ENCODE measurements around the gene PSIP1.
"Not testable (repeated sequence)": the region's sequence is repeated elsewhere in the genome, so short reads cannot be mapped to it uniquely, and the experiment has no call there.

PSIP1 gene

DNA sequence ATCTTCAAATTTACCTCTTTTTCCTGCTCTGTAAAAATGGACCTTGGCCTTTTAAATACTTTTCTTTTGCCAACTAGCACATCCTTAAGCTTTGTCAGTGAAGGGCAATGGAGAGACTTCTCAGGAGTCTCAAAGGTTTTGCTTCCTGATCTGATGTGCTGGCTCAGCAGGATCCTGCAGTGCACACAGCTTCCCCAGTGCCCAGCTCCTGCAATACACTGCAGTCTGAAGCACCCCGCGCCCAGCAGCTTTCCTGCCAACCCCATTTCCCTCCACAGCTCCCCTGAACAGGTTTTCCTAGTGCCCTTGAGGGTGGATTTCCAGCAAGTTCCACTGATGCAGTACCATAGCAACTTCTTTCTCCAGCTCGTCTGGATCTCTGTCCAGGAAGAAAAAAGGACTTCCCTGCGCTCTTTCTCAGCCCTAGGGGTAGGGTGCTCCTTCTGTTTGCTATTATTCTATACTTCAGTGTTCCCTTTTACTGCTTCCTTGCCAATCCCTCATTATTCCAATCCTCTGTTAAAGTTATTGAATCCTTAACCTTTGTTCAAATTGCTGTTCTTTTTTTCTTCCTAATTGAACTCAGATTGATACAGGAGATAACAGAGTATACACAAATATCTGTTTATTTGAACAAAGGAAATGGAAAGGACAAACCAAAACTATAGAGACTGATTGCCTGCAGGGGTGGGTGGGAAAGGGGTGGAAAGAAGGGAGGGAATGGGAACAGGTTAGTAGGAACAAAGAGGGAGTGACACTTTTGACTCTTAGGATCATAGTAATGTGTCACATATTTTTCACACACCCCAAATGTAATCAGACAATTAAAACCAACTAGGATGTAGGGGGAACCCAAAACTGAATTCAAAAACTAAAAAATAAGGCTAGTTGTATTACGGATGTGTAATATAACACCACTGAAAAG is 79.6 kb downstream of the PSIP1 start:
- DNase-seq (ENCODE audit: low read depth) = no peak

DNA sequence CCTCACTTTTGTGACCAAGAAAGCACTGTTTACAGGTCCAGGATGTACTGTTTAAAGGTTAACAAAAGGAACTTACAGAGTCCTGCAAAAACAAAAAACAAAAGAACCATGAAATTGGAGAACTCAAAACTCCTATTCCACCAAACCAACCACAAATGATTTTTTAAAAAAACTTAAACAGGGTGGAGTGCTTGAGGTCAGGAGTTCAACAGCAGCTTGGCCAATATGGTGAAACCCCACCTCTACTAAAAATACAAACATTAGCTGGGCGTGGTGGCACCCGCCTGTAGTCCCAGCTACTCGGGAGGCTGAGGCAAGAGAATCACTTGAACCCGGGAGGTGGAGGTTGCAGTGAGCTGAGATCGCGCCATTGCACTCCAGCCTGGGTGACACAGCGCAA is 83.1 kb downstream of the PSIP1 start:
- DNase-seq (ENCODE audit: low read depth) = not testable (repeated sequence)

DNA sequence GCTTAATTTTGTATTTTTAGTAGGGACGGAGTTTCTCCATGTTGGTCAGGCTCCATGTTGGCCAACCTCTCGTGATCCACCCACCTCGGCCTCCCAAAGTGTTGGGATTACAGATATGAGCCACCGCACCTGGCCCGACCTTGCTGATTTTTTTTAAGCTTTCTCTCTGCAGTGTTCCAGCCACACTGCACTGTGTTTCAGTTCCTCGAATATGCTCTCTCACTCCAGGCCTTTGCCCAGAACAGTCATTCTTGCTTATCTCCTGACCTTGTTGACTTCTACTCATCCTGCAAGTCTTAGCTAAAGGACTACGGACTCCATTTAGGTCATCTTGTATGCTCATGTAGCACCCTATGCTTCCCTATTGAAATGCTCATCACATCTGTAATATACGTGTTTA is 84.8 kb downstream of the PSIP1 start:
- no peak for DNase-seq (ENCODE audit: low read depth)

DNA sequence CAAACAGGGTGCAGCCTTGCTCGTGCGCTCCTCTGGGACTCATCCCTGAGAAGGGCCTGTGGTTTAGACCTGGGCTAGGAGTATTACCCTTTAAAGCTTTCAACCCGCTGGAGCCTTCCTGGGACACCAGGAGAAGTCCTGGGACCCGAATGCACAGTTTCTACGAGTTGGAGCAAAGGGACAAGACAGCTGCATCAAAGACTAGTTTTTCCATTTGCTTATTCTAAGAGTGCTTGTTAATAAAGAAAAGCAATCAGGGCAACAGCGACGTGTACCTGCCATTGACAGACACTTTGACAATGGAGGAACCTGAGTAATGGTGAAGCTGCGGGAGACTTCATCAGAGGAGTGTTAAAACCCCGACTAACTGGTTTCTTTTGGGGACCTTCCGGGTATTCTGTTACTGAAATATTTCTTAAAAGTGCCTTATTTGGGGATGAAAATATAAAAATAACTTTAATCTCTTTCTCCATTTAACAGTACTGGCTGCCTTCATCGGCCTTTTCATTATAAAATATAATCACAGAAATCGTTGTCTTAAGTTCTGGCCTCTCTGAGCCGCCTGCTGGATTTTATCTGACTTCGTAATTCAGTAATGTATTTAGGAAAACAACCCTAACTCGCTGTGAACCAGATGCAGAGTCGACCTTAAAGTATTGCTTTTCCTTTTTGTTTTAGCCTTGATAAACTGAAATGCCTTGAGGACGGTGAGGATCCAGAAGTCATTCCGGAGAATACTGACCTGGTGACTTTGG is 87.4 kb downstream of the PSIP1 start:
- DNase-seq (ENCODE audit: low read depth) = no peak

DNA sequence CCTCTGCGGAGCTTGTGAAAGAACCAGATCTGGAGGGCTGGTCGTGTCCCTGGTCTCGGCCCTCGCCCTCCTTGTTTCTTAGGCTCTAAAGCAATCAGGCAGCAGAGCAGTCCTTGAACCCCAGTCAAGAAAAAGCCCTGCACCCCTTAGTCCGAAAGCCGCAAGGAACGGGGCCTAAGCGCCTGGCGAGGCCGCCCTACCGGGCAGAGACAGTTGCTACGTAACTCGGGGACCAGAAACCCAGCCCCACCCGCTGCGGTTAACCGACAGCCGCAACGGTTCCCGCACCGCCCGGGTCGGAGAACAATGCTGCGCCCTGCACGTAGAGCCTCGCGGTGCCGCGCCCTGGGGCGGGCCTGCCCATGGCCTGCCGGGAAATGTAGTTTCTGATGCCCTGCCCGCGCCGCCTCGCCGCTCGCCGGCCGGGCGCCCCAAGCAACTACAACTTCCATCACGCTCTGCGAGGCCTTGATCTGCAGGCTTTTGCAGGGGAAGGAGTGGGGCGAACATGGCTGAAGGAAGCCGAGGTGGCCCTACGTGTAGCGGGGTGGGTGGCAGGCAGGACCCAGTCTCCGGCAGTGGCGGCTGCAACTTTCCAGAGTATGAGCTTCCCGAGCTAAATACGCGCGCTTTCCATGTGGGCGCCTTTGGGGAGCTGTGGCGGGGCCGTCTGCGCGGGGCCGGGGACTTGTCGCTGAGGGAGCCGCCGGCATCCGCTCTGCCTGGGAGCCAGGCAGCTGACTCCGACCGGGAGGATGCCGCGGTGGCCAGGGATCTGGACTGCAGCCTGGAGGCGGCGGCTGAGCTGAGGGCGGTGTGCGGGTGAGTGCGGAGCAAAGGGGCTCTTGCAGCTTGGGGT is 88.2 kb downstream of the PSIP1 start, which contains the start of gene SNAPC3:
Gene SNAPC3 (plus strand): TSS at position 505 of the 859 bp plus-strand sequence. CDS start 4 bp downstream, at position 509.
- DNase-seq (ENCODE audit: low read depth) = peak; percentile 91

DNA sequence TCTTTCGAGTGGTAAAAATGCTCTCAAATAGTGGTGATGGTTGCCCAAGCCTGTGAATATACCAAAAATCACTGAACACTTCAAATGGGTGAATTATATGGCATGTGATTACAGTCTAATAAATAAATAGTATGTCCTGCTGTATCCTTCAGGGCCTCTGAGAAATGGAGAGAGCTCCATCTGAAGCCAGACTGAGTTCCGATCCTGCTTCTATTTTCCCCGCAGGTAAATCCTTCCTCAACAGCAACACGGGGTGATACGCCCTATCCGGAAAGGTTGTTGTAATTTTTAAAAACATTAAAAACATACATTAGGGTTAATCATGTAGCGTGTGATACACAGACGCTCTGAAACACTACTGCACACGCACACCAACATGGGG is 88.8 kb downstream of the PSIP1 start:
- no peak for DNase-seq (ENCODE audit: low read depth)

DNA sequence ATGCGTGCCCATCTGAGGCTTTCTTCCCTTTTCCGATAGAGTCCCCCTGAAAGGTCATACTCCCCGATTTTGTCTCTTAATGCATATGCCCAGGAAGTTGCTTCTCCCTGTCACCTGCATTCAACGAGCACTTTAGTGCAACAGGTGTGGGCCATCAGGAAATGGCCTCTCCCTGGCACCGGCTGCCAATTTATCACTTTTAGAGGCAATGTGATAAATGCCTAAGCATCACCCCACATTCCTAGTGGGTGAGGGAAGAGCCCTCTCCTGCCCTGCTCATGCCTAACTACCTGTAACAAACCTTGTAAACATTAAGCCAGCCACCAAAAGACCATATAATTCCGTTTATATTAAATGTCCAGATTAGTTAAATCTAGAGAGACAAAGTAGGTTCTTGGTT is 89.2 kb downstream of the PSIP1 start:
- no peak for DNase-seq (ENCODE audit: low read depth)

DNA sequence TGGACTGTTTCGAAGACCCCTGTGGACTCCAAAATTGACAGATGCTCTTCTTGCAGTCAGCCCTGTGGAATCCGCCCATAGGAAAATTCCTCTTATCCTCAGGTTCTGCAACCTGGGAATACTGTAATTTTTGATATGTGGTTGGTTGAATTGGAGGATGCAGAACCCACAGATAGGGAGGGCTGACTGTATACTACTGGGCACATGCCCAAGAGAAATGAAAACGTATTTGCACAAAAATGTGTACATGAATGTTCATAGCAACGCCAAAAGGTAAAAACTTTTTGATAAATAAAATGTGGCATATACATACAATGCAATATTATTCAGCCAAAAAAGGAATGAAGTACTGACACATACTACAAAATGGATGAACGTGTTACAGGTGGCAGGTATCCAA is 90.0 kb downstream of the PSIP1 start:
- no peak for DNase-seq (ENCODE audit: low read depth)

DNA sequence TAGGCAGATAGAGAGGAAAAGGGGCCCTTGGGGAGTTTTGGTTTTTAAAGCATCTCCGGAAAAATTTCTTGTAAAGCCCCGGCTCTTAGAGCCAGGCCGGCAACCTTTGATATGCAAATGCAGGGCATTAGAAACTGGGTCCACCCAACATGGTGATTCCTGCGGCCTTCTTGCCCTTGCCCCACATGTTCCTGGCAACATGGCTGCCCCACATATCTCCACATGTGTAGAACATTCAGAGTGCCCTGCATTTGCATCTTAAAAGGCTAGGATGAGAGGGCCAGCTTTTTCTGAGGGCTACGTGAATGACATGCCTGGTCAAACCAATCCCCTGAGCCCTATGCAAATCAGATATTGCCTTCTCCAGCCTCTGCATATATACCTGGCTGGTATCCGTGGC is 93.1 kb downstream of the PSIP1 start:
- DNase-seq (ENCODE audit: low read depth) = no peak

DNA sequence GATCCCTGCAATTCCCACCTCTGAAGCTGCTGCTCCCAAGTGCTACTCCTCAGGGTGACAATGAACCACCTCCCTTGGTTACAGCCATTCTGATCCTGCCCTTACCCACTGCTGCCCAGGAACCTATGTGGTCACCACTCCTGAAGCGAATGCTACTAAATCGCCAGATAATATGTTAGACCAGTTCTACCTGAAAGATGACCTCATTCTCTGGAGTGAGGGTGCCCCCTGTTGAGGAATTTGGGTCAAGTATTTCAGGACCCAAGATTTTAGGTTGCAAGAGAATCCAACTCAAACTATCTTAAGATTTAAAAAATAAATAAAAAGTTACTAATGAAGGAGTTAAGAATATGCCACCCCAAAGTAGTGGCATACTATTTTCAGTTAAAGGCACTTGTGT is 93.9 kb downstream of the PSIP1 start:
- DNase-seq (ENCODE audit: low read depth) = no peak
